OCI-LY7 (cell line): ENCODE results near the gene STX18. TPM values are rescaled to one million over a fixed set of nuclear protein-coding genes. Genes with fewer than 3 reads are reported as not detected.

ENCODE experiments used
- BruUV-seq: library from RNA; stranded (reverse); fragments of 400-500 nt; replicated peaks from 2 replicates; lab custom pipeline; 2021; lab: Mats Ljungman, UMichigan
- CTCF ChIA-PET: fragments of 300-600 bp; sonication (Branson Sonifier 250); formaldehyde crosslinking; loops from one replicate; lab custom pipeline; 2022; ENCODE audit warnings: antibody characterized with exemption; ENCODE audit not compliant: unreplicated experiment; lab: Charles Lee
- POLR2A ChIA-PET: fragments of 300-600 bp; sonication (Branson Sonifier 250); formaldehyde crosslinking; loops from one replicate; lab custom pipeline; 2022; ENCODE audit warnings: antibody characterized with exemption; lab: Charles Lee
- DNase-seq: peaks from one replicate; pipeline ENCODE4 v3.0.0-alpha.2; 2015; ENCODE audit warnings: low spot score
- H2AFZ ChIP-seq: fragments of 200-600 bp; sonication (generic), shearing (Covaris generic); 2 replicates; pipeline ENCODE4 v1.6.1; 2014; ENCODE audit warnings: mild to moderate bottlenecking, antibody characterized with exemption, low read length, moderate library complexity
- H3K27ac ChIP-seq: fragments of 200-600 bp; sonication (generic); 2 replicates; pipeline ENCODE4 v1.5.1; 2014; ENCODE audit warnings: mixed run types, low read depth, mild to moderate bottlenecking, moderate library complexity, low read length, inconsistent platforms; ENCODE audit not compliant: poor library complexity, severe bottlenecking
- H3K36me3 ChIP-seq: fragments of 200-600 bp; sonication (generic); 2 replicates; pipeline ENCODE4 v1.6.1; 2014; ENCODE audit warnings: mild to moderate bottlenecking, antibody characterized with exemption, low read length, moderate library complexity, mixed read lengths; ENCODE audit not compliant: insufficient read depth
- H3K4me1 ChIP-seq: fragments of 200-600 bp; sonication (generic); 2 replicates; pipeline ENCODE4 v1.5.1; 2014; ENCODE audit warnings: mild to moderate bottlenecking, low read length; ENCODE audit not compliant: insufficient read depth, poor library complexity, severe bottlenecking
- H3K4me2 ChIP-seq: fragments of 200-600 bp; sonication (generic); 2 replicates; pipeline ENCODE4 v1.6.1; 2014; ENCODE audit warnings: mild to moderate bottlenecking, low read length
- H3K4me3 ChIP-seq: fragments of 200-600 bp; sonication (generic); 2 replicates; pipeline ENCODE4 v1.5.1; 2014; ENCODE audit warnings: mild to moderate bottlenecking, low read depth, low read length; ENCODE audit not compliant: poor library complexity, severe bottlenecking
- H3K79me2 ChIP-seq: fragments of 200-600 bp; sonication (generic); 2 replicates; pipeline ENCODE4 v1.6.1; 2016; ENCODE audit warnings: low read depth, mild to moderate bottlenecking, low read length, moderate library complexity, mixed read lengths; ENCODE audit not compliant: insufficient read depth
- H3K9me2 ChIP-seq: fragments of 200-600 bp; sonication (generic); 2 replicates; pipeline ENCODE4 v1.6.1; 2016; ENCODE audit warnings: mild to moderate bottlenecking, low read length, mixed read lengths; ENCODE audit not compliant: insufficient read depth
- H3K9me3 ChIP-seq: fragments of 200-600 bp; sonication (generic); 2 replicates; pipeline ENCODE4 v1.6.1; 2014; ENCODE audit warnings: mild to moderate bottlenecking, mixed run types, low read length, mixed read lengths
- H4K20me1 ChIP-seq: fragments of 200-600 bp; sonication (generic); 2 replicates; pipeline ENCODE4 v1.6.1; 2014; ENCODE audit warnings: mild to moderate bottlenecking, antibody characterized with exemption, low read length, moderate library complexity, mixed read lengths; ENCODE audit not compliant: insufficient read depth
- CTCF ChIP-seq: fragments of 200-600 bp; sonication (generic); conservative IDR thresholded peaks from 2 replicates; pipeline ENCODE4 v1.5.1; 2014; ENCODE audit warnings: mild to moderate bottlenecking, antibody characterized with exemption, low read length, moderate library complexity, mixed read lengths
- EZH2phosphoT487 ChIP-seq: fragments of 200-600 bp; sonication (generic); IDR thresholded peaks from 2 replicates; pipeline ENCODE4 v1.6.1; 2018; ENCODE audit warnings: low read depth, borderline replicate concordance, mild to moderate bottlenecking, mixed run types, antibody characterized with exemption, low read length, moderate library complexity, mixed read lengths
- intact Hi-C: fragments of 100-400 bp; cut with micrococcal nuclease; formaldehyde crosslinking; loops from one replicate; pipeline ENCODE4 v1.10.0; 2022; ENCODE audit not compliant: unreplicated experiment
- total RNA-seq, 2 experiments: library from RNA; depleted of rRNA in 1 of 2; stranded (reverse); fragments of >200 nt in 1 of 2; shearing (Covaris generic) in 1 of 2; gene quantifications; 2 replicates each; pipeline ENCODE4 v1.2.3, GENCODE V29; 2014 to 2022

Gene STX18
- total RNA-seq, 2 experiments from 2014 or later, result 30.6 to 35.2 TPM

- BruUV-seq, result no TSS peak
- no peak overlapping the region for H2AFZ ChIP-seq
- H4K20me1 ChIP-seq, result no peaks in the 10 kb centered on the region
- no peak overlapping the region for H3K27ac ChIP-seq
- TF ChIP-seq CTCF, result no peak
- TF ChIP-seq EZH2phosphoT487, result no peak
- H3K4me1 ChIP-seq, result peaks cover 16% of the 10 kb centered on the region
- peak overlapping the region; percentile 39 for H3K4me2 ChIP-seq
- peaks cover 6% of the 10 kb centered on the region; the same call in 1 of the 2 replicates for H3K79me2 ChIP-seq
- no peak overlapping the region for H3K4me3 ChIP-seq
- ChIA-PET CTCF (no interaction called here), POLR2A (interaction anchor here (0.8 to 1.6 kb wide), 4 partner anchors 11 to 34 kb away, joined by 3 to 7 read pairs (median 4); no protein-coding TSS in a partner anchor)
- intact Hi-C loops, result loop anchor here (10.0 kb wide), 1 partner anchor 1552 kb away; no protein-coding TSS in a partner anchor
- no peak for DNase-seq
- H3K36me3 ChIP-seq, result no peaks in the 10 kb centered on the region
- H3K9me2 ChIP-seq, result no peaks in the 10 kb centered on the region
- H3K9me3 ChIP-seq, result no peaks in the 10 kb centered on the region
Observed at GRCh38 chr4:4502694-4503311, 39.0 kb downstream of the STX18 start.

GRCh38 chr4:4501679-4502078 lies 40.2 kb downstream of the STX18 start:
- no peak overlapping the region for H3K4me3 ChIP-seq
- H3K9me2 ChIP-seq, result no peaks in the 10 kb centered on the region
- TF ChIP-seq CTCF, result no peak
- TF ChIP-seq EZH2phosphoT487, result no peak
- no TSS peak for BruUV-seq
- H3K79me2 ChIP-seq, result peaks cover 6% of the 10 kb centered on the region; the same call in 1 of the 2 replicates
- H2AFZ ChIP-seq, result no peak overlapping the region
- CTCF ChIA-PET, result no interaction called here
- no peaks in the 10 kb centered on the region for H3K9me3 ChIP-seq
- intact Hi-C loops, result loop anchor here (10.0 kb wide), 1 partner anchor 1553 kb away; no protein-coding TSS in a partner anchor
- no peak overlapping the region for H3K4me2 ChIP-seq
- POLR2A ChIA-PET, result interaction anchor here (0.6 to 1.6 kb wide), 5 partner anchors 10 to 868 kb away, joined by 3 to 6 read pairs (median 3); no protein-coding TSS in a partner anchor
- H3K36me3 ChIP-seq, result no peaks in the 10 kb centered on the region
- H4K20me1 ChIP-seq, result no peaks in the 10 kb centered on the region
- H3K27ac ChIP-seq, result no peak overlapping the region
- H3K4me1 ChIP-seq, result peaks cover 16% of the 10 kb centered on the region
- DNase-seq, result no peak
